ENCODE results near the gene UBE2R2.

DNA sequence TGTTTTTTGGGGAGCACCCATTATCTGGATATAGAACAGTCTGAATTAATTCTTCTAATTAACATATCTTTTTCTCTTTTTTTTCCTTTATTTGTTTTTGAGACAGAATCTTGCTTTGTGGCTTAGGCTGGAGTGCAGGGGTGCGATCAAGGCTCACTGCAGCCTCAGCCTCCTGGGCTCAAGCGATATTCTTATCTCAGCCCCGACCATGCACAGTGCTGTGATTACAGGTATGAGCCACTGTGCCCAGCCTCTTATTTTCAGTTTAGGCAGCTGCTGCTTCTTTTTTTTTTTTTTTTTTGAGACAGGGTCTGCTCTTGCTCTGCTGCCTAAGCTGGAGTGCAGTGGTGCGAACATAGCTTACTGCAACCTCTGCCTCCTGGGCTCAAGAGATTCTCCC is 20.2 kb downstream of the UBE2R2 start:
- TF ChIP-seq, protein P1, sequence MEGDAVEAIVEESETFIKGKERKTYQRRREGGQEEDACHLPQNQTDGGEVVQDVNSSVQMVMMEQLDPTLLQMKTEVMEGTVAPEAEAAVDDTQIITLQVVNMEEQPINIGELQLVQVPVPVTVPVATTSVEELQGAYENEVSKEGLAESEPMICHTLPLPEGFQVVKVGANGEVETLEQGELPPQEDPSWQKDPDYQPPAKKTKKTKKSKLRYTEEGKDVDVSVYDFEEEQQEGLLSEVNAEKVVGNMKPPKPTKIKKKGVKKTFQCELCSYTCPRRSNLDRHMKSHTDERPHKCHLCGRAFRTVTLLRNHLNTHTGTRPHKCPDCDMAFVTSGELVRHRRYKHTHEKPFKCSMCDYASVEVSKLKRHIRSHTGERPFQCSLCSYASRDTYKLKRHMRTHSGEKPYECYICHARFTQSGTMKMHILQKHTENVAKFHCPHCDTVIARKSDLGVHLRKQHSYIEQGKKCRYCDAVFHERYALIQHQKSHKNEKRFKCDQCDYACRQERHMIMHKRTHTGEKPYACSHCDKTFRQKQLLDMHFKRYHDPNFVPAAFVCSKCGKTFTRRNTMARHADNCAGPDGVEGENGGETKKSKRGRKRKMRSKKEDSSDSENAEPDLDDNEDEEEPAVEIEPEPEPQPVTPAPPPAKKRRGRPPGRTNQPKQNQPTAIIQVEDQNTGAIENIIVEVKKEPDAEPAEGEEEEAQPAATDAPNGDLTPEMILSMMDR (conservative IDR thresholded peaks at IDR 0.05): no peak
- no peak for TF ChIP-seq ZFX (IDR thresholded peaks at IDR 0.05)

Measured in C4-2B (cell line).